Measurements from ENCODE around the gene MIB2.

- no peak for TF ChIP-seq CTCF (IDR thresholded peaks at IDR 0.05)
- no peak for TF ChIP-seq POLR2A (IDR thresholded peaks at IDR 0.05)
- TF ChIP-seq EP300 (IDR thresholded peaks at IDR 0.05): no peak
Measured at GRCh38 chr1:1604374-1605033, 10.8 kb upstream of the MIB2 start.

Measured in stomach (tissue), 4 donors.